ENCODE data around the gene EHBP1.

The EHBP1 gene

DNA sequence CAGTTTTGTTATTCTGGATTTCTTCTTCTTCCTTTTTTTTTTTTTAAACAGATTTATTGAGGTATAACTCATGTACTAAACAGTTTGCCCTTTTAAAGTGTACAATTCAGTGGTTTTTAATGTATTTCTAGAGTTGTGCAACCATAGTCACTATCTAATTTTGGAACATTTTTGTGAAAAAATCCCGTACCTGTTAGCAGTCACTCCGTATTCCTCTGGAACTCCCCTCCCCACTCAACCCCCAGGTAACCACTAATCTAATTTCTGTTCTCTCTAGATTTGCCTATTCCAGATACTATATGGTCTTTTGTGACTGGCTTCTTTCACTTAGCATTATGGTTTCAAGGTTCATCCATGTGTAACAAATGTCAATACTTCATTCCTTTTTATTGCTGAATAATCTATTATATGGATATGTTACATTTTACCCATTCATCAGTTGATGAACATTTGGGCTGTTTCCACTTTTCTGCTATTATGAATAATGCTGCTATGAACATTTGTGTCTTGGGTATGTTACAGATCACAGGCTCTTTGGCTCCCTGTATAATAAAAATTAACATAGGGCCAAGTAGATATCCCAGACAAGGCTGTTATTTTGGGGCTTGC is 21.9 kb downstream of the EHBP1 start:
- DNase-seq (ENCODE audit: low read depth in 2 of 2) = no peak
- no peak overlapping the region for H3K4me3 ChIP-seq (replicated peaks in 1 of 2; ENCODE audit: low read depth in 2 of 2, low read length in 2 of 2)
- TF ChIP-seq, protein P1, sequence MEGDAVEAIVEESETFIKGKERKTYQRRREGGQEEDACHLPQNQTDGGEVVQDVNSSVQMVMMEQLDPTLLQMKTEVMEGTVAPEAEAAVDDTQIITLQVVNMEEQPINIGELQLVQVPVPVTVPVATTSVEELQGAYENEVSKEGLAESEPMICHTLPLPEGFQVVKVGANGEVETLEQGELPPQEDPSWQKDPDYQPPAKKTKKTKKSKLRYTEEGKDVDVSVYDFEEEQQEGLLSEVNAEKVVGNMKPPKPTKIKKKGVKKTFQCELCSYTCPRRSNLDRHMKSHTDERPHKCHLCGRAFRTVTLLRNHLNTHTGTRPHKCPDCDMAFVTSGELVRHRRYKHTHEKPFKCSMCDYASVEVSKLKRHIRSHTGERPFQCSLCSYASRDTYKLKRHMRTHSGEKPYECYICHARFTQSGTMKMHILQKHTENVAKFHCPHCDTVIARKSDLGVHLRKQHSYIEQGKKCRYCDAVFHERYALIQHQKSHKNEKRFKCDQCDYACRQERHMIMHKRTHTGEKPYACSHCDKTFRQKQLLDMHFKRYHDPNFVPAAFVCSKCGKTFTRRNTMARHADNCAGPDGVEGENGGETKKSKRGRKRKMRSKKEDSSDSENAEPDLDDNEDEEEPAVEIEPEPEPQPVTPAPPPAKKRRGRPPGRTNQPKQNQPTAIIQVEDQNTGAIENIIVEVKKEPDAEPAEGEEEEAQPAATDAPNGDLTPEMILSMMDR (IDR thresholded peaks at IDR 0.05; ENCODE audit: low read depth, low read length) = no peak

DNA sequence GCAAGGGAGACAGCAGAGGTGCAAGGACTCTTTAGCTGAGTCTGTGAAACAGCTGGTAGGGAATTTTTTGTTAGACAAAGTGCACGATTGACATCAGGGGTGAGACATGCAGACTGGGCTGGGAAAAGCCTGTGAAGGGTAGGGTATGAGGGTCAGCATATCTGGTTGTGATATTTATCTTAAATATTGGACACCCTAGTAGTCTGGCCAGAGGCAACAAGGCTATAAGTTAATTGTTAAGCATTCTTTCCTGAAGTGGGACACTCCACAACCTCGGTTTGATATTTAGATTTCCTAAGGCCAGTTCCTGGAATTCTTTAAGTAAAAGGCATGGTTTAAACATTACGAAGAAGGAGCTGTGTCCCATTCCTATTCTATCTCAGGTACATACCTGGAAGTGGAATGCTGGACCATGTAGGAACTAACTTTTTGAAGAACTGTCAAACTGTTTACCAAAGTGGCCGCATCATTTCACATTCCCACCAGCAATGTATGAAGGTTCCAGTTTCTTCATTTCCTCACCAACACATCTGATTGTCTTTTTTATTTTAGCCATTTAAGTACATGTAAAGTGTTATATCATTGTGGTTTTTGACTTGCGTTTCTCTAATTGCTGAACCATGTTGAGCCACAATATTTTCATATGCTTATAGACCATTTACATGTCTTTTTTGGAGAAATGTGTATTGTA is 22.5 kb downstream of the EHBP1 start:
- no peak overlapping the region for H3K4me3 ChIP-seq (replicated peaks in 1 of 2; ENCODE audit: low read depth in 2 of 2, low read length in 2 of 2)
- TF ChIP-seq, protein P1 (IDR thresholded peaks at IDR 0.05; ENCODE audit: low read depth, low read length) = no peak
- DNase-seq (ENCODE audit: low read depth in 2 of 2) = no peak

DNA sequence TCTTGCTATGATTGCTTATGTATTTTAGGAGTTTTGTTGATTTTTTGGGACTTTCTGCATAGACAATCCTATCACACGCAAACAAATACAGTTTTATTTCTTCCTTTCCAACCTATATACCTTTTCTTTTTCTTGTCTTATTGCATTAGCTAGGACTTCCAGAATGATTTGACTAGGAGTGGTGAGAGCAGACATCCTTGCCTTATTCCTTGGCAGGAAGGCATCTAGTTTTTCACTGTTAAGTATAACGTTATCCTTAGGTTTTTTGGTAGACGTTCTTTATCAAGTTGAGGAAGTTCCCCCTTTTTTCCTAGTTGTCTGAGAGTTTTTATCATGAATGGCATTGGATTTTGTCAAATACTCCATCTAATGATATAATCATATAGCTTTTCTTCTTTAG is 25.8 kb downstream of the EHBP1 start:
- DNase-seq (ENCODE audit: low read depth in 2 of 2) = no peak
- no peak overlapping the region for H3K4me3 ChIP-seq (replicated peaks in 1 of 2; ENCODE audit: low read depth in 2 of 2, low read length in 2 of 2)
- TF ChIP-seq, protein P1 (IDR thresholded peaks at IDR 0.05; ENCODE audit: low read depth, low read length) = no peak

DNA sequence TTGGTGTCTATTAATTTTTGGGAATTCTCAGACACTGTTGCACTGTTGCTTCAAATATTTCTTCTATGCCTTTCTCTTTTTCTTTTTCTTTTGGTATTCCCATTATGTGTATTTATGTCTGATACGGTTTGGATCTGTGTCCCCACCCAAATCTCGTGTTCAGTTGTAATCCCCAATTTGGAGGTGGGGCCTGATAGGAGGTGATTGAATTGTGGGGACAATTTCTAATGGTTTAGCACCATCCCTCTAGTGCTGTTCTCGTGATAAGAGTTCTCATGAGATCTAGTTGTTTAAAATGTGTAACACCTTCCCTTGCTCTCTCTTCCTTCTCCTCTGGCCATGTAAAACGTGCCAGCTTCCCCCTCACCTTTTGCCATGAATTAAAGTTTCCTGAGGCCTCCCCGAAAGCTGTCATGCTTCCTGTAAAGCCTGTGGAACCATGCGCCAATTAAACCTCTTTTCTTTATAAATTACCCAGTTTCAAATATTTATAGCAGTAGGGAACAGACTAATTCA is 26.8 kb downstream of the EHBP1 start:
- no peak overlapping the region for H3K4me3 ChIP-seq (replicated peaks in 1 of 2; ENCODE audit: low read depth in 2 of 2, low read length in 2 of 2)
- no peak for DNase-seq (ENCODE audit: low read depth in 2 of 2)
- TF ChIP-seq, protein P1 (IDR thresholded peaks at IDR 0.05; ENCODE audit: low read depth, low read length) = no peak

DNA sequence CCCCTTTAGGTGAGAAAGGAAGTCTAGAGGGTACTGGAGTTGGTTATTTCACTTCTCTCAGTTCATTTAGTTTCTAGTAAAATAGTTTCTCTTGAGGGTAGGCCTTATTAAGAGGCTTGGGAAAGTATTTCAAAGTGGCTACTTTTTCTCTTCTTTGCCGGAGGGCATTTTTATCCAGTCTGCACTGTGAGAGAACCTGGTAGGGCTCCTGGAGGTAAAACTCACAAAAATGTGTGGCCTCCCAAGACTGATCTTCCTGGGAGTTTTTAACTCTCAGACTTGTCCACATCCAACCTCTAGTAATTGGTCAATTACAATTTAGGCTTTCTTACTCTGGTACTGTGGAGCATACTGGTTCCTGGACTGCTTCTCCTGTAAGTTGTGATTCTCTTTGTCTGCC is 28.0 kb downstream of the EHBP1 start:
- TF ChIP-seq, protein P1 (IDR thresholded peaks at IDR 0.05; ENCODE audit: low read depth, low read length) = no peak

DNA sequence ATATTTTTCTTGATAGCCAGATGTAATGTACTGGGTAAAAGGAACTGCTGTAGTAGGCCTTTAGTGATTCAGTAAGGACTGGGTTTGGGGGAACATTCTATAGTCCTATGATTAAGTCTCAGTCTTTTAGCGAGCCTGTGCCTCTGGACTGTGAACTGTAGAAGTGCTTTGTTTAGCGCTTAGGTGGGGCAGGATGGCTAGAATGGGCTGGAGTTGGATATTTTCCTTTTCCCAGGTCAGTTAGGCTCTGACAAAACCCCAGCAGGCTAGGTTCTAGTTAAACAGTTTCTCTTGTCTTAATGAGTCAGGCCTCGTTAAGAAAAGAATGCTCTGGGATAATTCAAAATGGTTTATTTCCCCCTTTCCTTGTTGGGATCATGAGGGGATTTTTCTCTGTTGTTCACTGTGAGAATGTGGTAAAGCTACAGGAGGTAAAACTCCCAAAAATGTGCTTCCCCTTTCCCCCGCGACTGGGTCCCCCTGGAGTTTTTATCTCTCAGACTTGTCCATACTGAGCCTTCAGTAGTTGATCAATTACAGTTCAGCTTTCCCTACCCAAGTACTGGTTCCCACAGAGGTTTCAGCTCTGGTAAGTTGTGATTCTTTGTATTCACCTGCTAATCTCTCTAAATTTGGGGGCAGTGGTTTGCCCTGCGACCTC is 31.5 kb downstream of the EHBP1 start:
- no peak overlapping the region for H3K4me3 ChIP-seq (replicated peaks in 1 of 2; ENCODE audit: low read depth in 2 of 2, low read length in 2 of 2)
- TF ChIP-seq, protein P1 (IDR thresholded peaks at IDR 0.05; ENCODE audit: low read depth, low read length) = no peak
- DNase-seq (ENCODE audit: low read depth in 2 of 2) = no peak

More for the DNA sequence above, 28.0 kb downstream of the EHBP1 start:
- no peak for DNase-seq (ENCODE audit: low read depth in 2 of 2)
- H3K4me3 ChIP-seq (replicated peaks in 1 of 2; ENCODE audit: low read depth in 2 of 2, low read length in 2 of 2) = no peak overlapping the region

Measured in cardiac fibroblast (primary cell).